AG09319 (cell line): ENCODE results near the gene LAPTM4A.

Experiments used
- DNase-seq: peaks from one replicate; pipeline ENCODE4 v3.0.0-alpha.2; 2010; ENCODE audit warnings: low read depth; ENCODE audit errors: extremely low read depth
- CTCF ChIP-seq: IDR thresholded peaks from 2 replicates; pipeline ENCODE4 v1.5.1; 2011; ENCODE audit warnings: low read depth, mild to moderate bottlenecking, inconsistent platforms, low read length, moderate library complexity

LAPTM4A gene

GRCh38 chr2:20012282-20013125 is 38.9 kb downstream of the LAPTM4A start, which contains the start of gene MATN3:
Gene MATN3, minus strand, starts transcription at chr2:20012668. Its CDS starts 37 bp downstream, at chr2:20012631.
- no peak for DNase-seq
- no peak for TF ChIP-seq CTCF

- no peak for TF ChIP-seq CTCF
- no peak for DNase-seq
Measured at GRCh38 chr2:20012032-20012281, 39.5 kb downstream of the LAPTM4A start.

GRCh38 chr2:20011276-20012031 is 40.0 kb downstream of the LAPTM4A start:
- TF ChIP-seq CTCF, result no peak
- DNase-seq, result no peak

- no peak for TF ChIP-seq CTCF
- DNase-seq, result no peak
Measured at GRCh38 chr2:20008703-20009102, 42.7 kb downstream of the LAPTM4A start.

GRCh38 chr2:20005891-20006470 is 45.4 kb downstream of the LAPTM4A start:
- DNase-seq, result no peak
- TF ChIP-seq CTCF, result no peak

GRCh38 chr2:20005067-20005627 is 46.3 kb downstream of the LAPTM4A start:
- no peak for DNase-seq

More at GRCh38 chr2:20005067-20005627, 46.3 kb downstream of the LAPTM4A start:
- no peak for TF ChIP-seq CTCF
